Gastrocnemius medialis (tissue), 4 donors: Measurements from ENCODE around the gene ANO9. TPM values are rescaled to one million over a fixed set of nuclear protein-coding genes. Genes with fewer than 3 reads are reported as not detected.

Experiments
- ATAC-seq, 2 donors: fragments of 150-250 bp; one replicate each; pipeline ENCODE4 v1.9.1; 2016
- DNase-seq, 2 donors: peaks; one replicate each; pipeline ENCODE4 v3.0.0-alpha.2; 2019
- H3K27ac ChIP-seq, 4 donors: fragments of 200-600 bp; sonication (generic); 1 replicate in 1 of 4; 2 replicates in 3 of 4; pipeline ENCODE4 v1.5.1; 2016 to 2018; ENCODE audit warnings: mild to moderate bottlenecking in 2 of 4, moderate library complexity in 1 of 4
- H3K27me3 ChIP-seq, 3 donors: fragments of 200-600 bp; sonication (generic) in 2 of 3; 1 replicate in 1 of 3; 2 replicates in 2 of 3; pipeline versions ENCODE4 v1.5.1 to v1.6.0; 2016 to 2019; ENCODE audit warnings: mild to moderate bottlenecking in 1 of 3, moderate library complexity in 1 of 3
- H3K36me3 ChIP-seq, 2 donors: fragments of 200-600 bp; sonication (generic) in 1 of 2; one replicate each; pipeline ENCODE4 v1.5.1; 2017 to 2018
- H3K4me1 ChIP-seq, 2 donors: fragments of 200-600 bp; sonication (generic) in 1 of 2; one replicate each; pipeline ENCODE4 v1.5.1; 2016 to 2017; ENCODE audit warnings: mild to moderate bottlenecking in 2 of 2
- H3K4me3 ChIP-seq, 4 donors: fragments of 200-600 bp; sonication (generic) in 3 of 4; 1 replicate in 1 of 4; 2 replicates in 3 of 4; pipeline ENCODE4 v1.5.1; 2016 to 2019; ENCODE audit warnings: mild to moderate bottlenecking in 2 of 4
- H3K9me3 ChIP-seq, 3 donors: fragments of 200-600 bp; sonication (generic) in 2 of 3; 1 replicate in 1 of 3; 2 replicates in 2 of 3; pipeline ENCODE4 v1.5.1; 2016 to 2019
- CTCF ChIP-seq, 5 experiments: fragments of 450-650 bp in 3 of 5; fragments of 200-600 bp in 2 of 5; sonication (generic) in 2 of 5; IDR thresholded peaks in 4 of 5; conservative IDR thresholded peaks in 1 of 5; 1 replicate in 4 of 5; 2 replicates in 1 of 5; pipeline ENCODE4 v1.5.1; 2016 to 2019; ENCODE audit warnings: antibody characterized with exemption in 5 of 5, mild to moderate bottlenecking in 3 of 5, moderate library complexity in 3 of 5
- POLR2A ChIP-seq, 2 donors: fragments of 450-650 bp; IDR thresholded peaks; one replicate each; pipeline ENCODE4 v1.6.1; 2017; ENCODE audit warnings: antibody characterized with exemption in 2 of 2, mild to moderate bottlenecking in 2 of 2, moderate library complexity in 2 of 2
- in situ Hi-C, 4 donors: fragments of 200-750 bp; cut with MboI; loops; one replicate each; pipeline versions ENCODE4 v1.15.0 to v1.8.0; 2017; ENCODE audit warnings: low sequenced_read_pairs in 4 of 4
- intact Hi-C: fragments of 100-400 bp; cut with DNase I; formaldehyde crosslinking; loops from one replicate; pipeline ENCODE4 v1.15.1; 2023; ENCODE audit warnings: low total_unique reads
- total RNA-seq, 4 donors: library from RNA; depleted of rRNA; stranded (reverse); fragments of >200 nt; gene quantifications; one replicate each; pipeline versions ENCODE4 v1.1.0 to v1.2.3, GENCODE V29; 2016

Gene ANO9
- total RNA-seq, 4 donors from 2014 or later, result 0.23 to 0.41 TPM; not detected in 2

- TF ChIP-seq CTCF (IDR thresholded peaks at IDR 0.05 in 4 of 5, conservative IDR thresholded peaks at IDR 0.05 in 1 of 5) (no peak), POLR2A (IDR thresholded peaks at IDR 0.05) (no peak)
- intact Hi-C loops, result no loop called here
- H3K4me3 ChIP-seq, result no peak overlapping the region
- no peaks in the 10 kb centered on the region for H3K27me3 ChIP-seq
- DNase-seq (no peak), ATAC-seq (no peak)
- peaks cover under 1 to 6% of the 10 kb centered on the region in 2 donors for H3K4me1 ChIP-seq
- in situ Hi-C loops, result loop anchor here in 2 of 4 donors (10.0 kb wide), 1 partner anchor 58 kb away; no protein-coding TSS in a partner anchor
- H3K27ac ChIP-seq, result no peak overlapping the region
- H3K9me3 ChIP-seq, result no peaks in the 10 kb centered on the region
- H3K36me3 ChIP-seq, result peaks cover 0 to 38% of the 10 kb centered on the region in 2 donors
Observed at GRCh38 chr11:456533-456932, 14.7 kb upstream of the ANO9 start.

GRCh38 chr11:455566-456147, 13.8 kb upstream of the ANO9 start:
- Histone ChIP-seq H3K4me3 (no peak overlapping the region), H3K27ac (no peak overlapping the region), H3K9me3 (no peaks in the 10 kb centered on the region), H3K4me1 (peaks cover 8 to 11% of the 10 kb centered on the region in 2 donors), H3K36me3 (peaks cover 0 to 29% of the 10 kb centered on the region in 2 donors), H3K27me3 (no peaks in the 10 kb centered on the region)
- TF ChIP-seq POLR2A (IDR thresholded peaks at IDR 0.05) (no peak), CTCF (IDR thresholded peaks at IDR 0.05 in 4 of 5, conservative IDR thresholded peaks at IDR 0.05 in 1 of 5) (no peak)
- in situ Hi-C loops (loop anchor here in 2 of 4 donors (10.0 kb wide), 1 partner anchor 59 kb away; no protein-coding TSS in a partner anchor), intact Hi-C loops (no loop called here)
- ATAC-seq (no peak), DNase-seq (no peak)

- no peak for ATAC-seq
Observed at GRCh38 chr11:454801-455565, 13.2 kb upstream of the ANO9 start.

GRCh38 chr11:454043-454442, 12.2 kb upstream of the ANO9 start:
- H3K36me3 ChIP-seq, result peaks cover 0 to 18% of the 10 kb centered on the region in 2 donors
- H3K4me1 ChIP-seq, result peaks cover 15 to 19% of the 10 kb centered on the region in 2 donors
- no peak overlapping the region for H3K4me3 ChIP-seq
- in situ Hi-C loops, result loop anchor here in 2 of 4 donors (10.0 kb wide), 1 partner anchor 61 kb away; no protein-coding TSS in a partner anchor
- no peaks in the 10 kb centered on the region for H3K9me3 ChIP-seq
- intact Hi-C loops, result no loop called here
- no peak overlapping the region for H3K27ac ChIP-seq
- no peak for TF ChIP-seq POLR2A (IDR thresholded peaks at IDR 0.05)
- no peak for TF ChIP-seq CTCF (IDR thresholded peaks at IDR 0.05 in 4 of 5, conservative IDR thresholded peaks at IDR 0.05 in 1 of 5)
- DNase-seq (no peak), ATAC-seq (no peak)
- H3K27me3 ChIP-seq, result no peaks in the 10 kb centered on the region

More at GRCh38 chr11:454801-455565, 13.2 kb upstream of the ANO9 start:
- peaks cover 0 to 24% of the 10 kb centered on the region in 2 donors for H3K36me3 ChIP-seq
- no peak for TF ChIP-seq CTCF (IDR thresholded peaks at IDR 0.05 in 4 of 5, conservative IDR thresholded peaks at IDR 0.05 in 1 of 5)
- TF ChIP-seq POLR2A (IDR thresholded peaks at IDR 0.05), result no peak
- no peak for DNase-seq
- H3K27me3 ChIP-seq, result no peaks in the 10 kb centered on the region
- intact Hi-C loops, result no loop called here
- no peak overlapping the region for H3K4me3 ChIP-seq
- in situ Hi-C loops, result loop anchor here in 2 of 4 donors (10.0 kb wide), 1 partner anchor 60 kb away; no protein-coding TSS in a partner anchor
- no peaks in the 10 kb centered on the region for H3K9me3 ChIP-seq
- H3K27ac ChIP-seq, result no peak overlapping the region
- H3K4me1 ChIP-seq, result peaks cover 8 to 11% of the 10 kb centered on the region in 2 donors
